ENCODE measurements around the gene GPC5. TPM values are rescaled to one million over a fixed set of nuclear protein-coding genes. Genes with fewer than 3 reads are reported as not detected.

GPC5 gene
- total and polyA plus RNA-seq, 9 of the 15 experiments (the other 6 are each of a cell fraction or from before 2014, with no cell fraction given) = 0.18 to 0.27 TPM; not detected in 7

- Histone ChIP-seq H3K79me2 (ENCODE audit: control insufficient read depth, insufficient read depth, low read length) (no peaks in the 10 kb centered on the region), H2AFZ (ENCODE audit: low read depth, low read length) (no peak overlapping the region), H3K4me2 (ENCODE audit: insufficient read depth, low read length) (no peak overlapping the region), H3K4me1 (replicated peaks in 1 of 2; ENCODE audit: control insufficient read depth in 2 of 2, insufficient read depth in 2 of 2, low read length in 2 of 2) (no peaks in the 10 kb centered on the region), H3K9ac (ENCODE audit: insufficient read depth in 1 of 2, low read depth in 2 of 2, low read length in 2 of 2) (no peak overlapping the region), H3K9me3 (replicated peaks; ENCODE audit: control insufficient read depth, insufficient read depth, low read depth, low read length) (no peaks in the 10 kb centered on the region), H3K36me3 (ENCODE audit: control insufficient read depth, insufficient read depth, low read length) (no peaks in the 10 kb centered on the region), H3K27ac (ENCODE audit: extremely low read depth, low read depth, low read length) (no peak overlapping the region), H3K27me3 (ENCODE audit: control insufficient read depth in 2 of 2, insufficient read depth in 2 of 2, low read length in 2 of 2) (no peaks in the 10 kb centered on the region), H3K9me1 (ENCODE audit: control insufficient read depth, insufficient read depth, low read length) (no peaks in the 10 kb centered on the region), H4K20me1 (replicated peaks; ENCODE audit: control insufficient read depth, insufficient read depth, low read length) (no peaks in the 10 kb centered on the region), H3K4me3 (no peak overlapping the region)
- in situ Hi-C loops (cut with MboI) (no loop called here), intact Hi-C loops (cut with micrococcal nuclease) (no loop called here)
- no peak for FAIRE-seq
- no peak for DNase-seq (ENCODE audit: extremely low read depth in 1 of 4, low spot score in 3 of 4)
- POLR2A ChIA-PET = no interaction called here
- TF ChIP-seq ZNF133 (CRISPR knock-in tag; IDR thresholded peaks at IDR 0.05) = no peak
- TF ChIP-seq PRPF4 (IDR thresholded peaks at IDR 0.05; ENCODE audit: insufficient read depth, low read depth, low read length, poor library complexity, severe bottlenecking) = no peak
- TF ChIP-seq SMC3 (conservative IDR thresholded peaks at IDR 0.05; ENCODE audit: insufficient read depth, low read depth, low read length) = no peak
- TF ChIP-seq SREBF1 (IDR thresholded peaks at IDR 0.05; ENCODE audit: borderline replicate concordance, low read depth, low read length) = no peak
- TF ChIP-seq, protein P1, sequence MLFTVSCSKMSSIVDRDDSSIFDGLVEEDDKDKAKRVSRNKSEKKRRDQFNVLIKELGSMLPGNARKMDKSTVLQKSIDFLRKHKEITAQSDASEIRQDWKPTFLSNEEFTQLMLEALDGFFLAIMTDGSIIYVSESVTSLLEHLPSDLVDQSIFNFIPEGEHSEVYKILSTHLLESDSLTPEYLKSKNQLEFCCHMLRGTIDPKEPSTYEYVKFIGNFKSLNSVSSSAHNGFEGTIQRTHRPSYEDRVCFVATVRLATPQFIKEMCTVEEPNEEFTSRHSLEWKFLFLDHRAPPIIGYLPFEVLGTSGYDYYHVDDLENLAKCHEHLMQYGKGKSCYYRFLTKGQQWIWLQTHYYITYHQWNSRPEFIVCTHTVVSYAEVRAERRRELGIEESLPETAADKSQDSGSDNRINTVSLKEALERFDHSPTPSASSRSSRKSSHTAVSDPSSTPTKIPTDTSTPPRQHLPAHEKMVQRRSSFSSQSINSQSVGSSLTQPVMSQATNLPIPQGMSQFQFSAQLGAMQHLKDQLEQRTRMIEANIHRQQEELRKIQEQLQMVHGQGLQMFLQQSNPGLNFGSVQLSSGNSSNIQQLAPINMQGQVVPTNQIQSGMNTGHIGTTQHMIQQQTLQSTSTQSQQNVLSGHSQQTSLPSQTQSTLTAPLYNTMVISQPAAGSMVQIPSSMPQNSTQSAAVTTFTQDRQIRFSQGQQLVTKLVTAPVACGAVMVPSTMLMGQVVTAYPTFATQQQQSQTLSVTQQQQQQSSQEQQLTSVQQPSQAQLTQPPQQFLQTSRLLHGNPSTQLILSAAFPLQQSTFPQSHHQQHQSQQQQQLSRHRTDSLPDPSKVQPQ (CRISPR knock-in tag; IDR thresholded peaks at IDR 0.05; ENCODE audit: borderline replicate concordance) = no peak
- no peak for TF ChIP-seq CREB3L1 (IDR thresholded peaks at IDR 0.05; ENCODE audit: borderline replicate concordance, low read depth)
- no peak for ATAC-seq
- CTCF ChIA-PET (ENCODE audit: low intra/inter-chr PET ratio) = no interaction called here
- 0% methylated on average over 2 of the region's 2 CpGs for WGBS (ENCODE audit: insufficient coverage, low coverage, missing lambda C conversion rate)
- no TSS peak for BruUV-seq (replicated peaks)
These were observed 916.8 kb downstream of the GPC5 start for GRCh38 chr13:92315265-92315664.
